ENCODE measurements around the gene ARHGAP31.

ARHGAP31 gene

GRCh38 chr3:119444590-119444989, 150.4 kb downstream of the ARHGAP31 start:
- ChIA-PET POLR2A (ENCODE audit: low non-redundant PET) (no interaction called here), CTCF (no interaction called here)
- no peak overlapping the region for H3K27ac ChIP-seq
- no peak for DNase-seq (ENCODE audit: low spot score)
- TF ChIP-seq, protein P1, sequence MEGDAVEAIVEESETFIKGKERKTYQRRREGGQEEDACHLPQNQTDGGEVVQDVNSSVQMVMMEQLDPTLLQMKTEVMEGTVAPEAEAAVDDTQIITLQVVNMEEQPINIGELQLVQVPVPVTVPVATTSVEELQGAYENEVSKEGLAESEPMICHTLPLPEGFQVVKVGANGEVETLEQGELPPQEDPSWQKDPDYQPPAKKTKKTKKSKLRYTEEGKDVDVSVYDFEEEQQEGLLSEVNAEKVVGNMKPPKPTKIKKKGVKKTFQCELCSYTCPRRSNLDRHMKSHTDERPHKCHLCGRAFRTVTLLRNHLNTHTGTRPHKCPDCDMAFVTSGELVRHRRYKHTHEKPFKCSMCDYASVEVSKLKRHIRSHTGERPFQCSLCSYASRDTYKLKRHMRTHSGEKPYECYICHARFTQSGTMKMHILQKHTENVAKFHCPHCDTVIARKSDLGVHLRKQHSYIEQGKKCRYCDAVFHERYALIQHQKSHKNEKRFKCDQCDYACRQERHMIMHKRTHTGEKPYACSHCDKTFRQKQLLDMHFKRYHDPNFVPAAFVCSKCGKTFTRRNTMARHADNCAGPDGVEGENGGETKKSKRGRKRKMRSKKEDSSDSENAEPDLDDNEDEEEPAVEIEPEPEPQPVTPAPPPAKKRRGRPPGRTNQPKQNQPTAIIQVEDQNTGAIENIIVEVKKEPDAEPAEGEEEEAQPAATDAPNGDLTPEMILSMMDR (conservative IDR thresholded peaks at IDR 0.05; ENCODE audit: low read depth): no peak

- CTCF ChIA-PET: interaction anchor here (0.6 kb wide), 2 partner anchors 23 to 605 kb away, joined by 3 to 5 read pairs; no protein-coding TSS in a partner anchor
- H3K27ac ChIP-seq: no peak overlapping the region
- no peak for DNase-seq (ENCODE audit: low spot score)
- TF ChIP-seq, protein P1 (conservative IDR thresholded peaks at IDR 0.05; ENCODE audit: low read depth): no peak
- POLR2A ChIA-PET (ENCODE audit: low non-redundant PET): no interaction called here
Observed at GRCh38 chr3:119453822-119454221, 159.6 kb downstream of the ARHGAP31 start.

GRCh38 chr3:119456469-119456868, 162.3 kb downstream of the ARHGAP31 start:
- no peak overlapping the region for H3K27ac ChIP-seq
- CTCF ChIA-PET: no interaction called here
- no peak for DNase-seq (ENCODE audit: low spot score)
- TF ChIP-seq, protein P1 (conservative IDR thresholded peaks at IDR 0.05; ENCODE audit: low read depth): no peak
- POLR2A ChIA-PET (ENCODE audit: low non-redundant PET): no interaction called here

GRCh38 chr3:119457246-119457645, 163.1 kb downstream of the ARHGAP31 start:
- POLR2A ChIA-PET (ENCODE audit: low non-redundant PET): no interaction called here
- CTCF ChIA-PET: no interaction called here
- DNase-seq (ENCODE audit: low spot score): no peak
- TF ChIP-seq, protein P1 (conservative IDR thresholded peaks at IDR 0.05; ENCODE audit: low read depth): no peak
- no peak overlapping the region for H3K27ac ChIP-seq

DNA sequence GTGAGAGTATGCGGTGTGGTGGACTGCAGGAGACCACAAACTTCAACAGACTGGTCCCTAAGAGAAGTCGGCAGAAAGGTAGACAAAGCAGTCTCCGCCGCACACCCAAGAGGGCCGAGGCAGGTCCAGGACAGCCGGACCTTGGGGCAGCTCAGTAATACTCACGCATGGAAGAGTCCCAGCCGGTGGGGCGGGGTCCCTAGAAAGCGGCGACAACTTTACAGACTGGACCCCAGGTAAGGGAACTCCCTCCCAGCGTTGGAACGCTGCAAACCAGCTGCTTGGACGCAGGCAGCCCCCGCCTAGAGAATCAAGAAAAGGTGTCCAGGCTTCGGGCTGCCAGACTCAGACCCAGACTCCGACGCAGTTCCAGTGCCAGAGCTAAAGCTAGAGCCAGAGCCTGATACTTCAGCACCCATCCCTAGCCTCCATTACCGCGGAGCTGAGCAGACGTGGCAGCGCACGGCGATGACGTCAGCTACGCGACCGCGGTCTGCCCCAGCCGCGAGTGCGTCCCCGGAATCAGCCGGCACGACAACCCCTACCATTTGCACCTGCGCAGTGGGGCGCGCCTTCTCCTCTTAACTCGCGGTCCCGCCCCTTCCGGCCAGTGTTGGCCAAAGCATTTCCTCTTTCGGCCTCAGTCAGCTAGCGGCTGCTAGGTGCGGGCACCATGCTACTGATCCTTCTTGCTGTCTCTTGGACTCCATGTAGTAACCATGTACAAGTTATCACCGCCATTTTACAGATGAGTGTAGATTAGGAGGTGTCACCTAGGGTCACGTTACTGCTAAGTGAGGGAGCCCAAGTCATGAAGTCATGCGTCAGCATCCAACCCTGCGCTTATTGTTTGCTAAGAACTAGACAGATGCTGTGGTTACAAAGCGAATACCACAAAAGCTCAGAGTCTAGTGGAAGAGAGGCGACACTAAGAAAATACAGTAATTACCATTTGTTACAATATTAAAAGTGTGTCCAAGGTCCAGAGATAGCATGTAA, 169.3 kb downstream of the ARHGAP31 start, which contains the start of gene TMEM39A:
Gene TMEM39A, minus strand, starts transcription at position 445 of the 999 bp plus-strand sequence. CDS start 1,541 bp downstream, outside the sequence.
- peak; percentile 99 for DNase-seq (ENCODE audit: low spot score)
- TF ChIP-seq, protein P1 (conservative IDR thresholded peaks at IDR 0.05; ENCODE audit: low read depth): no peak
- POLR2A ChIA-PET (ENCODE audit: low non-redundant PET): interaction anchor here (0.6 to 0.9 kb wide), 4 partner anchors 16 to 162 kb away, joined by 3 read pairs; partner anchors contain the start of gene TIMMDC1
- H3K27ac ChIP-seq: peak within 1 kb of the TSS; percentile 66
- CTCF ChIA-PET: interaction anchor here (0.6 to 1.0 kb wide), 2 partner anchors 11 to 35 kb away, joined by 4 to 5 read pairs; partner anchors contain the start of gene TIMMDC1

GRCh38 chr3:119468041-119468440, 173.9 kb downstream of the ARHGAP31 start:
- no peak overlapping the region for H3K27ac ChIP-seq
- DNase-seq (ENCODE audit: low spot score): no peak
- CTCF ChIA-PET: interaction anchor here (0.6 kb wide), 2 partner anchors 11 to 50 kb away, joined by 5 to 6 read pairs; no protein-coding TSS in a partner anchor
- TF ChIP-seq, protein P1 (conservative IDR thresholded peaks at IDR 0.05; ENCODE audit: low read depth): no peak
- POLR2A ChIA-PET (ENCODE audit: low non-redundant PET): no interaction called here

Data from RWPE1 (cell line).